ENCODE data around the gene SERAC1. TPM values are rescaled to one million over a fixed set of nuclear protein-coding genes. Genes with fewer than 3 reads are reported as not detected.
"Not testable (repeated sequence)": the region's sequence is repeated elsewhere in the genome, so short reads cannot be mapped to it uniquely, and the experiment has no call there.

Gene SERAC1
- total RNA-seq, 2 donors from 2014 or later: 15.1 to 19.4 TPM

- not testable (repeated sequence) for H3K9me3 ChIP-seq (ENCODE audit: control insufficient read depth, low read length); H3K9me3 Mint-ChIP-seq; H3K27me3 Mint-ChIP-seq (ENCODE audit: insufficient read depth); H3K36me3 ChIP-seq (ENCODE audit: control insufficient read depth, insufficient read depth, low read length); DNase-seq; H3K27ac ChIP-seq (ENCODE audit: low read depth, low read length); H3K9ac ChIP-seq (ENCODE audit: extremely low read depth, low read length, poor library complexity, severe bottlenecking); H3K4me1 ChIP-seq (ENCODE audit: control insufficient read depth, insufficient read depth, low read length); H3K4me1 Mint-ChIP-seq; H3K27me3 ChIP-seq (ENCODE audit: control insufficient read depth, insufficient read depth, low read length, poor library complexity, severe bottlenecking); H3K27ac Mint-ChIP-seq; H3K36me3 Mint-ChIP-seq (ENCODE audit: low read depth); H3K4me3 Mint-ChIP-seq; H3K4me3 ChIP-seq (ENCODE audit: low read length)
- WGBS, 2 experiments (ENCODE audit: insufficient coverage in 1 of 2, insufficient read length in 1 of 2): 95 to 97% methylated on average over 6 to 20 of the region's 20 CpGs
Observed at GRCh38 chr6:158208226-158209030, 40.4 kb upstream of the SERAC1 start.

- Histone ChIP-seq H3K27me3 (ENCODE audit: control insufficient read depth, insufficient read depth, low read length, poor library complexity, severe bottlenecking) (no peaks in the 10 kb centered on the region), H3K9ac (ENCODE audit: extremely low read depth, low read length, poor library complexity, severe bottlenecking) (no peak overlapping the region), H3K36me3 (ENCODE audit: control insufficient read depth, insufficient read depth, low read length) (no peaks in the 10 kb centered on the region), H3K27ac (ENCODE audit: low read depth, low read length) (no peak overlapping the region), H3K9me3 (ENCODE audit: control insufficient read depth, low read length) (no peaks in the 10 kb centered on the region), H3K4me1 (ENCODE audit: control insufficient read depth, insufficient read depth, low read length) (no peaks in the 10 kb centered on the region), H3K4me3 (ENCODE audit: low read length) (no peak overlapping the region)
- H3K4me1 Mint-ChIP-seq: no peaks in the 10 kb centered on the region
- H3K36me3 Mint-ChIP-seq (ENCODE audit: low read depth): no peaks in the 10 kb centered on the region
- no peak overlapping the region for H3K27ac Mint-ChIP-seq
- DNase-seq: no peak
- no peak for TF ChIP-seq CTCF (conservative IDR thresholded peaks at IDR 0.05)
- no peaks in the 10 kb centered on the region for H3K9me3 Mint-ChIP-seq
- H3K27me3 Mint-ChIP-seq (ENCODE audit: insufficient read depth): peaks cover 3% of the 10 kb centered on the region
- 88% methylated on average over 3 of the region's 3 CpGs for WGBS, 2 experiments (ENCODE audit: insufficient coverage in 1 of 2, insufficient read length in 1 of 2)
- no peak overlapping the region for H3K4me3 Mint-ChIP-seq
Observed at GRCh38 chr6:158207422-158207788, 39.3 kb upstream of the SERAC1 start.

- Histone ChIP-seq H3K27me3 (ENCODE audit: control insufficient read depth, insufficient read depth, low read length, poor library complexity, severe bottlenecking) (no peaks in the 10 kb centered on the region), H3K4me3 (ENCODE audit: low read length) (no peak overlapping the region), H3K9ac (ENCODE audit: extremely low read depth, low read length, poor library complexity, severe bottlenecking) (no peak overlapping the region), H3K27ac (ENCODE audit: low read depth, low read length) (no peak overlapping the region), H3K36me3 (ENCODE audit: control insufficient read depth, insufficient read depth, low read length) (no peaks in the 10 kb centered on the region), H3K9me3 (ENCODE audit: control insufficient read depth, low read length) (no peaks in the 10 kb centered on the region), H3K4me1 (ENCODE audit: control insufficient read depth, insufficient read depth, low read length) (no peaks in the 10 kb centered on the region)
- DNase-seq: no peak
- Mint-ChIP-seq H3K4me1 (no peaks in the 10 kb centered on the region), H3K27me3 (ENCODE audit: insufficient read depth) (peaks cover 3% of the 10 kb centered on the region), H3K4me3 (no peak overlapping the region), H3K9me3 (no peaks in the 10 kb centered on the region), H3K27ac (no peak overlapping the region), H3K36me3 (ENCODE audit: low read depth) (no peaks in the 10 kb centered on the region)
- WGBS, 2 experiments (ENCODE audit: insufficient coverage in 1 of 2, insufficient read length in 1 of 2): 89 to 97% methylated on average over 5 to 7 of the region's 7 CpGs
- TF ChIP-seq CTCF (conservative IDR thresholded peaks at IDR 0.05): no peak
Observed at GRCh38 chr6:158206740-158207421, 38.8 kb upstream of the SERAC1 start.

Measured in endodermal cell (in vitro differentiated cells).